WERI-Rb-1 (cell line): Measurements from ENCODE around the gene QKI.

Experiments used
- DNase-seq: peaks from one replicate; pipeline ENCODE4 v3.0.0-alpha.2; 2020
- H3K27ac ChIP-seq: fragments of 250-450 bp; sonication (Bioruptor Pico); 2 replicates; pipeline ENCODE4 v1.5.1; 2020; ENCODE audit warnings: mild to moderate bottlenecking, moderate library complexity
- H3K27me3 ChIP-seq: fragments of 250-450 bp; sonication (Bioruptor Pico); 2 replicates; pipeline ENCODE4 v1.5.1; 2021; ENCODE audit warnings: mild to moderate bottlenecking, low read depth, moderate library complexity; ENCODE audit not compliant: insufficient read depth, severe bottlenecking
- H3K36me3 ChIP-seq: fragments of 250-450 bp; sonication (Bioruptor Pico); 2 replicates; pipeline ENCODE4 v1.5.1; 2020; ENCODE audit warnings: mild to moderate bottlenecking, moderate library complexity
- H3K4me3 ChIP-seq: 2 replicates; pipeline ENCODE4 v1.5.1; 2011; ENCODE audit warnings: low read depth, mild to moderate bottlenecking, control low read depth, low read length
- H3K9me3 ChIP-seq: fragments of 250-450 bp; sonication (Bioruptor Pico); 2 replicates; pipeline ENCODE4 v1.5.1; 2021; ENCODE audit warnings: mild to moderate bottlenecking, moderate library complexity; ENCODE audit not compliant: severe bottlenecking
- TF ChIP-seq, protein P1 (sequence below): IDR thresholded peaks from 2 replicates; pipeline ENCODE4 v1.5.1; 2011; ENCODE audit warnings: low read depth, mild to moderate bottlenecking, control low read depth, inconsistent platforms, low read length

The QKI gene

DNA sequence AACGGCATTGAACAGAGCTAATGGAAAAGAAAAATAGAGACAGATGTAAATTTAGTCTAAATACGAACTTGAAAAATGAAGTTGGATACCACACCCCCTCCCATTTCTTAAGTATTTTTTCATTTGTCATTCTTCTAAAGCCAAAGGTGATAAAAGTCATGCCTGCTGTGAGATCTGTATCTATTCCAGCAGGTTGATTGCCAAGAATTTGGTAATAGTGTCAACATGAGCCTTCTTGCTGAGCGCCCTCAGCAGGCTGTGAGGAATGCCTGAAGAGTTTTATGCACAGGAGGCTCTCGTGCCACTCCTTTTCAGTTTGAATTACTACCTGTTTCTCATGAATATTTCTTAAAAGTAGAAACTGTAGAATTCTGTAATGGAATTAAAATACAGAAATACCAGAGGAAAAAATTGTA, 165.4 kb downstream of the QKI start:
- no peaks in the 10 kb centered on the region; the same call in 1 of the 2 replicates for H3K36me3 ChIP-seq
- no peaks in the 10 kb centered on the region for H3K27me3 ChIP-seq
- TF ChIP-seq, protein P1, sequence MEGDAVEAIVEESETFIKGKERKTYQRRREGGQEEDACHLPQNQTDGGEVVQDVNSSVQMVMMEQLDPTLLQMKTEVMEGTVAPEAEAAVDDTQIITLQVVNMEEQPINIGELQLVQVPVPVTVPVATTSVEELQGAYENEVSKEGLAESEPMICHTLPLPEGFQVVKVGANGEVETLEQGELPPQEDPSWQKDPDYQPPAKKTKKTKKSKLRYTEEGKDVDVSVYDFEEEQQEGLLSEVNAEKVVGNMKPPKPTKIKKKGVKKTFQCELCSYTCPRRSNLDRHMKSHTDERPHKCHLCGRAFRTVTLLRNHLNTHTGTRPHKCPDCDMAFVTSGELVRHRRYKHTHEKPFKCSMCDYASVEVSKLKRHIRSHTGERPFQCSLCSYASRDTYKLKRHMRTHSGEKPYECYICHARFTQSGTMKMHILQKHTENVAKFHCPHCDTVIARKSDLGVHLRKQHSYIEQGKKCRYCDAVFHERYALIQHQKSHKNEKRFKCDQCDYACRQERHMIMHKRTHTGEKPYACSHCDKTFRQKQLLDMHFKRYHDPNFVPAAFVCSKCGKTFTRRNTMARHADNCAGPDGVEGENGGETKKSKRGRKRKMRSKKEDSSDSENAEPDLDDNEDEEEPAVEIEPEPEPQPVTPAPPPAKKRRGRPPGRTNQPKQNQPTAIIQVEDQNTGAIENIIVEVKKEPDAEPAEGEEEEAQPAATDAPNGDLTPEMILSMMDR, result no peak
- no peaks in the 10 kb centered on the region for H3K9me3 ChIP-seq
- no peak overlapping the region for H3K4me3 ChIP-seq
- no peak overlapping the region for H3K27ac ChIP-seq
- DNase-seq, result no peak

DNA sequence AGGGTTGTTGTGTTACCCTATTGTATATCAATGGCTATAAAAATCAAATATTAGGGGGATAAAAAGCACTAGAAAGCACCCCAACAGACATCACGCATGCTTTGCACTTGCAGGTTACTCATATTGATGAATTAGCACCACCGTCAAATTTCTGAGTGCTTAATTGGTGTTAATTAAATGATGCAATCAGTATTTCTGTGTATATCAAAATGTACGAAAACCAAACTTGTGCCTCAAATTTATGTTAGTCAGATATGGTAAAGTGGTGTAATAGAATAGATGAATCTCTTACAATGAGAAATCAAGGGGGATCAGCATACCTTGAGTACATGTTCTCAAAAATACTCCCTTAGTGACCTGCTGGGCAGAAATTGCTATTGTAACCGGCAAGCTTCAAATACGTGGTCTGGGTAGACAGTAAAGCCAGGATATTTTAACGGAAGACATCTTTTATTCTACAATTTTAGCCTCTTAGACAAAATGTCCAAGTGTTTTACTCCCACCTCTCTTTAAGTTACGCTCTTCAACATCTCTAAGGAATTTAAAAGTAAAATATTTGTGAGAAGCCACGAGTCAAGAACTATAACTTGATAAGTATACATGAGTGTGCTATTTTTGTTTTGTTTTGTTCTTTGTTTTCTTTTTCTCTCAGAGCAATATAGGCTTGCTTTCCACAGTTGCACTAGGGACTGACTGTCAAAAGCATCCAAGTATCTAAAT, 166.0 kb downstream of the QKI start:
- no peak for DNase-seq
- no peak overlapping the region for H3K4me3 ChIP-seq
- no peaks in the 10 kb centered on the region for H3K27me3 ChIP-seq
- no peak overlapping the region for H3K27ac ChIP-seq
- TF ChIP-seq, protein P1, result no peak
- no peaks in the 10 kb centered on the region for H3K36me3 ChIP-seq
- no peaks in the 10 kb centered on the region for H3K9me3 ChIP-seq

DNA sequence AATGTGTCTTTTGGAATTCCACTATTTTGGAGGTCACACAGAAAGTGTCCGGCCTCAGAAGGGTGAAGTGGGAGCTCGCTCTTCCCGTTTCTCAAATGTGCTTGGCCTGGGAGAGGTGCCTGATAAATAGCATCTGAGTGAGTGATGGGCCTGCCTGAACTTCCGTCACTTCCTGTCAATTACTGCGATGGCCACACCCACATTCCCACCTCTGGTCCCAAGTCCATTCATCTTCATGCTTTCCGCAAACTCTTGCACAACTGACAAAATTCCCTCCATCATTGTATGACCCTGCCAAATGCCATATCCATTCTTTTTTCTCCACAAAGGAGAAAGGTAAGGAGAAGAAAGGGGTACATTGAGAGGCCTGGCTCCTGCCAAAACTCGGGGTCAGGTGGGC, 169.0 kb downstream of the QKI start:
- Histone ChIP-seq H3K27me3 (no peaks in the 10 kb centered on the region), H3K9me3 (no peaks in the 10 kb centered on the region), H3K36me3 (no peaks in the 10 kb centered on the region), H3K27ac (no peak overlapping the region), H3K4me3 (no peak overlapping the region)
- TF ChIP-seq, protein P1, result no peak
- no peak for DNase-seq

- H3K4me3 ChIP-seq, result no peak overlapping the region
- H3K27me3 ChIP-seq, result no peaks in the 10 kb centered on the region
- no peak for DNase-seq
- no peak overlapping the region for H3K27ac ChIP-seq
- TF ChIP-seq, protein P1, result no peak
- no peaks in the 10 kb centered on the region for H3K36me3 ChIP-seq
- H3K9me3 ChIP-seq, result no peaks in the 10 kb centered on the region
Observed at GRCh38 chr6:163585932-163586437, 171.5 kb downstream of the QKI start.

DNA sequence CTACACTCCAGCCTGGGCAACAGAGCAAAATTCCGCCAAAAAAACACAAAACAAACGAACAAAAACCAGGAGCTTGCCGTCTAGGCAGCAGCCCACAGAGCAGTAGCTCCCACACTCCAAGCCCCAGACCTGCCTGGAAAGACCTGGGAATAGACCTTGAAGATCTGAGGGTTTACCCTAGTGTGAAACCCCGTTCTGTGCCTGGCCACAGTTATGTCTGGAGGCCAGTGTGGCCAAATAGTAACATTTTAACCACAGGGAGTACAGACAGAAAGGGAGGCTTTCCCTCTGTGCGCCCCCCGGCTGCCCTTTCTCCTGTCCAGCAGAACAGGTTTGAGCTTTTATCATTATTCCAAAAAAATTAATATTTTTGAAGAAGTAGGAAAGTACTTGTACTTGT, 172.4 kb downstream of the QKI start:
- H3K27ac ChIP-seq, result no peak overlapping the region
- H3K27me3 ChIP-seq, result no peaks in the 10 kb centered on the region
- no peaks in the 10 kb centered on the region for H3K36me3 ChIP-seq
- H3K4me3 ChIP-seq, result no peak overlapping the region
- no peaks in the 10 kb centered on the region for H3K9me3 ChIP-seq
- no peak for DNase-seq
- TF ChIP-seq, protein P1, result no peak
